Astrocyte (in vitro differentiated cells and primary cell): ENCODE measurements around the gene MROH9. TPM values are rescaled to one million over a fixed set of nuclear protein-coding genes. Genes with fewer than 3 reads are reported as not detected.

ENCODE experiments used
- DNase-seq: peaks from one replicate; pipeline ENCODE4 v3.0.0-alpha.2; 2010; ENCODE audit warnings: low read depth
- FAIRE-seq: peaks from 2 replicates; lab custom pipeline; 2011; peaks lifted over from hg19 to GRCh38; lab: Jason Lieb, UNC
- H2AFZ ChIP-seq: 2 replicates; pipeline ENCODE4 v1.6.0; 2012; ENCODE audit warnings: low read depth, low read length, inconsistent platforms
- H3K27ac ChIP-seq: 2 replicates; pipeline ENCODE4 v1.5.1; 2011; ENCODE audit warnings: low read depth, low read length, inconsistent platforms
- H3K27me3 ChIP-seq: 2 replicates; pipeline ENCODE4 v1.6.0; 2011; ENCODE audit warnings: low read length, inconsistent platforms; ENCODE audit not compliant: insufficient read depth
- H3K36me3 ChIP-seq: 2 replicates; pipeline ENCODE4 v1.5.1; 2011; ENCODE audit warnings: low read length, inconsistent platforms; ENCODE audit not compliant: insufficient read depth
- H3K4me1 ChIP-seq: 2 replicates; pipeline ENCODE4 v1.5.1; 2011; ENCODE audit warnings: low read length, inconsistent platforms; ENCODE audit not compliant: insufficient read depth
- H3K4me2 ChIP-seq: 2 replicates; pipeline ENCODE4 v1.6.0; 2012; ENCODE audit warnings: low read length, inconsistent platforms
- H3K4me3 ChIP-seq: 2 replicates; pipeline ENCODE4 v1.5.1; 2011; ENCODE audit warnings: low read depth, mild to moderate bottlenecking, low read length, inconsistent platforms; ENCODE audit not compliant: insufficient read depth
- H3K79me2 ChIP-seq: 2 replicates; pipeline ENCODE4 v1.6.0; 2012; ENCODE audit warnings: mild to moderate bottlenecking, low read length, inconsistent platforms; ENCODE audit not compliant: insufficient read depth
- H3K9ac ChIP-seq: 2 replicates; pipeline ENCODE4 v1.6.0; 2012; ENCODE audit warnings: mild to moderate bottlenecking, low read length, inconsistent platforms
- H3K9me3 ChIP-seq: 2 replicates; pipeline ENCODE4 v1.5.1; 2012; ENCODE audit warnings: low read depth, mild to moderate bottlenecking, low read length, inconsistent platforms; ENCODE audit not compliant: insufficient read depth
- H4K20me1 ChIP-seq: 2 replicates; pipeline ENCODE4 v1.6.0; 2012; ENCODE audit warnings: low read length, inconsistent platforms; ENCODE audit not compliant: insufficient read depth
- H3K27ac Mint-ChIP-seq: one replicate; pipeline ENCODE4 v1.8.0; 2021; ENCODE audit warnings: mild to moderate bottlenecking, mixed read lengths; ENCODE audit not compliant: unreplicated experiment
- H3K27me3 Mint-ChIP-seq: one replicate; pipeline ENCODE4 v1.8.0; 2021; ENCODE audit warnings: low read depth, mixed read lengths; ENCODE audit not compliant: unreplicated experiment
- H3K36me3 Mint-ChIP-seq: one replicate; pipeline ENCODE4 v1.8.0; 2021; ENCODE audit warnings: low read depth, mixed read lengths; ENCODE audit not compliant: unreplicated experiment
- H3K4me1 Mint-ChIP-seq: one replicate; pipeline ENCODE4 v1.8.0; 2021; ENCODE audit warnings: low read depth, mixed read lengths; ENCODE audit not compliant: unreplicated experiment
- H3K4me3 Mint-ChIP-seq: one replicate; pipeline ENCODE4 v1.8.0; 2021; ENCODE audit warnings: mild to moderate bottlenecking, moderate library complexity, mixed read lengths; ENCODE audit not compliant: unreplicated experiment
- H3K9me3 Mint-ChIP-seq: one replicate; pipeline ENCODE4 v1.8.0; 2021; ENCODE audit warnings: mild to moderate bottlenecking, mixed read lengths; ENCODE audit not compliant: unreplicated experiment
- EZH2 ChIP-seq: IDR thresholded peaks from 2 replicates; pipeline ENCODE4 v1.6.1; 2012; ENCODE audit warnings: mild to moderate bottlenecking, low read length, inconsistent platforms; ENCODE audit not compliant: insufficient read depth
- total RNA-seq: library from RNA; stranded (reverse); gene quantifications from 2 replicates; pipeline ENCODE4 v1.2.1, GENCODE V29; 2021
- TF ChIP-seq, protein P1 (sequence below): IDR thresholded peaks from 2 replicates; pipeline ENCODE4 v1.5.1; 2011; ENCODE audit warnings: low read depth, mild to moderate bottlenecking, inconsistent platforms, low read length, moderate library complexity; ENCODE audit not compliant: insufficient read depth

The MROH9 gene
- total RNA-seq, 1 donor from 2014 or later: not detected

DNA sequence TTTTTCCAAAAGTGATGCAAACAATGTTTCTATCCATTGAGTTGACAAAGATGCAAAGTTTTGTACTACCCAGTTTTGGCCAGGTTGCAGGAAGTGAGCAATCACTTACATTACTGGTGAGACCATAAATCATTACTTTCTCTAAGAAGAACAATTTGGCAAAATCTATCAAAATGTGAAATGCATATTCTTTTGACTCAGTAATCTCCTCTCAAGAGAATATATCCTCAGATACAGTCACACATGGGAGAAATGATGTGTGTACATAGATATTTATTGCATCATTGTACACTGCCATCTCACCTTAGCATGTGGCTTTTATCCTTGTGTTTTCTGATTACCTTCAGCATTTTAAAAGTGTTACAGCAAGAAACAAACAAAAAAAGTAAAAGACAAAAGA, 103.0 kb downstream of the MROH9 start:
- Mint-ChIP-seq H3K36me3 (no peaks in the 10 kb centered on the region), H3K27me3 (no peaks in the 10 kb centered on the region), H3K9me3 (no peaks in the 10 kb centered on the region), H3K4me1 (no peaks in the 10 kb centered on the region), H3K4me3 (no peak overlapping the region), H3K27ac (no peak overlapping the region)
- H3K4me2 ChIP-seq: no peak overlapping the region
- no peaks in the 10 kb centered on the region for H3K27me3 ChIP-seq
- no peaks in the 10 kb centered on the region for H3K9me3 ChIP-seq
- H2AFZ ChIP-seq: no peak overlapping the region
- DNase-seq (no peak), FAIRE-seq (no peak)
- no peaks in the 10 kb centered on the region for H3K79me2 ChIP-seq
- H3K4me3 ChIP-seq: no peak overlapping the region
- H3K36me3 ChIP-seq: no peaks in the 10 kb centered on the region
- no peak overlapping the region for H3K27ac ChIP-seq
- no peaks in the 10 kb centered on the region for H4K20me1 ChIP-seq
- TF ChIP-seq EZH2: no peak
- TF ChIP-seq, protein P1, sequence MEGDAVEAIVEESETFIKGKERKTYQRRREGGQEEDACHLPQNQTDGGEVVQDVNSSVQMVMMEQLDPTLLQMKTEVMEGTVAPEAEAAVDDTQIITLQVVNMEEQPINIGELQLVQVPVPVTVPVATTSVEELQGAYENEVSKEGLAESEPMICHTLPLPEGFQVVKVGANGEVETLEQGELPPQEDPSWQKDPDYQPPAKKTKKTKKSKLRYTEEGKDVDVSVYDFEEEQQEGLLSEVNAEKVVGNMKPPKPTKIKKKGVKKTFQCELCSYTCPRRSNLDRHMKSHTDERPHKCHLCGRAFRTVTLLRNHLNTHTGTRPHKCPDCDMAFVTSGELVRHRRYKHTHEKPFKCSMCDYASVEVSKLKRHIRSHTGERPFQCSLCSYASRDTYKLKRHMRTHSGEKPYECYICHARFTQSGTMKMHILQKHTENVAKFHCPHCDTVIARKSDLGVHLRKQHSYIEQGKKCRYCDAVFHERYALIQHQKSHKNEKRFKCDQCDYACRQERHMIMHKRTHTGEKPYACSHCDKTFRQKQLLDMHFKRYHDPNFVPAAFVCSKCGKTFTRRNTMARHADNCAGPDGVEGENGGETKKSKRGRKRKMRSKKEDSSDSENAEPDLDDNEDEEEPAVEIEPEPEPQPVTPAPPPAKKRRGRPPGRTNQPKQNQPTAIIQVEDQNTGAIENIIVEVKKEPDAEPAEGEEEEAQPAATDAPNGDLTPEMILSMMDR: no peak
- H3K9ac ChIP-seq: no peak overlapping the region
- no peaks in the 10 kb centered on the region for H3K4me1 ChIP-seq

- Mint-ChIP-seq H3K9me3 (peaks cover 5% of the 10 kb centered on the region), H3K36me3 (no peaks in the 10 kb centered on the region), H3K27ac (no peak overlapping the region), H3K4me1 (no peaks in the 10 kb centered on the region), H3K4me3 (no peak overlapping the region), H3K27me3 (no peaks in the 10 kb centered on the region)
- Histone ChIP-seq H4K20me1 (no peaks in the 10 kb centered on the region), H2AFZ (no peak overlapping the region), H3K27ac (no peak overlapping the region), H3K4me1 (no peaks in the 10 kb centered on the region), H3K9me3 (no peaks in the 10 kb centered on the region), H3K4me2 (no peak overlapping the region), H3K27me3 (no peaks in the 10 kb centered on the region), H3K4me3 (no peak overlapping the region), H3K9ac (no peak overlapping the region), H3K79me2 (no peaks in the 10 kb centered on the region), H3K36me3 (no peaks in the 10 kb centered on the region)
- no peak for DNase-seq
- FAIRE-seq: no peak
- TF ChIP-seq EZH2: no peak
- TF ChIP-seq, protein P1: no peak
These were observed 112.7 kb downstream of the MROH9 start for GRCh38 chr1:171048014-171048413.

DNA sequence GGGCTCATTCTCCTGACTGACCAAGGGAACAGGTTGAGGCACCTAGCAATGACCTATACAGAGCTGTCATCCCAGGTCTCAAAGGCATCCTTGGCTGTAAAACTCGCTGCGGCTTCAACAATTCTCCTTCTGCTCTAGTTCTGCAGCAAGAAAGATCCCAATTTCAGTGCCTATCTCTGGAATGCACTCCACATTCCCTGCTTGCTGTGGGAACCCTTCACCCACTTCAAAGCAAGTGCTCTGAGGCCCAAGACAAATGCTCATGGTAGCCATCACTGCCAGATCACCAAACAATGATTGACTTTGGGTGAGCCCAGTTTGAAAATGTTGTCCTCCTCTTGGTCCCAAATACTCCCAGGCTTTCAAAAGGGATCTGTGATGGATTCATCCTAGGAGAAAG, 117.6 kb downstream of the MROH9 start:
- H3K79me2 ChIP-seq: no peaks in the 10 kb centered on the region
- Mint-ChIP-seq H3K27me3 (no peaks in the 10 kb centered on the region), H3K36me3 (no peaks in the 10 kb centered on the region), H3K4me1 (no peaks in the 10 kb centered on the region), H3K4me3 (no peak overlapping the region), H3K9me3 (peaks cover 6% of the 10 kb centered on the region), H3K27ac (no peak overlapping the region)
- no peak overlapping the region for H3K9ac ChIP-seq
- H3K27ac ChIP-seq: no peak overlapping the region
- no peak overlapping the region for H3K4me2 ChIP-seq
- H3K9me3 ChIP-seq: no peaks in the 10 kb centered on the region
- no peaks in the 10 kb centered on the region for H3K27me3 ChIP-seq
- FAIRE-seq: no peak
- H3K36me3 ChIP-seq: no peaks in the 10 kb centered on the region
- no peak for DNase-seq
- no peak for TF ChIP-seq EZH2
- TF ChIP-seq, protein P1: no peak
- no peaks in the 10 kb centered on the region for H3K4me1 ChIP-seq
- no peaks in the 10 kb centered on the region for H4K20me1 ChIP-seq
- no peak overlapping the region for H2AFZ ChIP-seq
- H3K4me3 ChIP-seq: no peak overlapping the region
